ENCODE data around the gene JCAD.

Gene JCAD

DNA sequence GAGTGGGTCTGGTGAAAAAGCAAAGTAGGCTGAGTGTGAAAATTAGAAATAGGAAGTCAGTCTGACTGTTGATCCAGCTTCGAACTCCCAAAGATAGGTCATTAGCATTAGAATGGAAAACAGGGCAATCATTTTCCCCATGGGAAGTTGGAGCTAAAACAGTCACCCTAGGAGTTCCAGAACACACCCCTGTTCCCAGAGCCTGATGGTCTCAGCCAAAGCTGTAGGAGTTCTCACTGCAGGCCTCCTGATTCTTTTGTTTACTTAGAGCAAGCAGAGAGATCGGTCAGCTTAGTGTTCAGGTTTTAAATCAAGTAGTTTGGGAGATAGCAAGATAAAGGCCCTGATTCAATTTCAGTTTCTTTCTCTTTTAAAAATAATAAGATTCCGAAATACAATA, 28.8 kb upstream of the JCAD start:
- no peaks in the 10 kb centered on the region for H3K4me1 ChIP-seq (ENCODE audit: low read depth, poor library complexity, severe bottlenecking)
- no peaks in the 10 kb centered on the region for H4K20me1 ChIP-seq (ENCODE audit: insufficient read depth)
- TF ChIP-seq, protein P1, sequence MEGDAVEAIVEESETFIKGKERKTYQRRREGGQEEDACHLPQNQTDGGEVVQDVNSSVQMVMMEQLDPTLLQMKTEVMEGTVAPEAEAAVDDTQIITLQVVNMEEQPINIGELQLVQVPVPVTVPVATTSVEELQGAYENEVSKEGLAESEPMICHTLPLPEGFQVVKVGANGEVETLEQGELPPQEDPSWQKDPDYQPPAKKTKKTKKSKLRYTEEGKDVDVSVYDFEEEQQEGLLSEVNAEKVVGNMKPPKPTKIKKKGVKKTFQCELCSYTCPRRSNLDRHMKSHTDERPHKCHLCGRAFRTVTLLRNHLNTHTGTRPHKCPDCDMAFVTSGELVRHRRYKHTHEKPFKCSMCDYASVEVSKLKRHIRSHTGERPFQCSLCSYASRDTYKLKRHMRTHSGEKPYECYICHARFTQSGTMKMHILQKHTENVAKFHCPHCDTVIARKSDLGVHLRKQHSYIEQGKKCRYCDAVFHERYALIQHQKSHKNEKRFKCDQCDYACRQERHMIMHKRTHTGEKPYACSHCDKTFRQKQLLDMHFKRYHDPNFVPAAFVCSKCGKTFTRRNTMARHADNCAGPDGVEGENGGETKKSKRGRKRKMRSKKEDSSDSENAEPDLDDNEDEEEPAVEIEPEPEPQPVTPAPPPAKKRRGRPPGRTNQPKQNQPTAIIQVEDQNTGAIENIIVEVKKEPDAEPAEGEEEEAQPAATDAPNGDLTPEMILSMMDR (conservative IDR thresholded peaks at IDR 0.05; ENCODE audit: low read depth, low read length): no peak
- H3K36me3 ChIP-seq (ENCODE audit: insufficient read depth): no peaks in the 10 kb centered on the region
- no peak overlapping the region for H2AFZ ChIP-seq (ENCODE audit: low read depth)
- no peaks in the 10 kb centered on the region for H3K79me2 ChIP-seq (ENCODE audit: insufficient read depth, low read depth)
- no peak overlapping the region for H3K27ac ChIP-seq
- H3K27me3 ChIP-seq (ENCODE audit: insufficient read depth, low read depth): no peaks in the 10 kb centered on the region
- no peak overlapping the region for H3K4me2 ChIP-seq
- H3K4me3 ChIP-seq (IDR thresholded peaks at IDR 0.05; ENCODE audit: insufficient read depth, low read depth, low read length): no peak overlapping the region
- H3K9ac ChIP-seq: no peak overlapping the region

DNA sequence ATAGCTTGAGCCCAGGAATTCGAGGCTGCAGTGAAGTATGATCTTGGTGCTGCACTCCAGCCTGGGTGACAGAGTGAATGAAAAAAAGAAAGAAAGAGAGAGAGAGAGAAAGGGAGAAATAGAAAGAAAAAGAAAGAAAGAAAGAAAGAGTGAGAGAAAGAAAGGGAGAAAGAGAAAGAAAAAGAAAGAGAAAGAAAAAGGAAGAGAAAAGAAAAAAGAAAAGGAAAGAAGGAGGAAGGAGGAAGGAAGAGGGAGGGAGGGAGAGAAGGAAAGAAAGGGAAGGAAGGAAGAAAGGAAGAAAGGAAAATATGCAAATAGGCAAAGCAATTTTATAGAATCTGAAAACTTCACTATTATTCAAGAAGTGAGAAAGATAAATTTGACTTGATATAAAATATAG, 24.5 kb upstream of the JCAD start:
- H3K79me2 ChIP-seq (ENCODE audit: insufficient read depth, low read depth): no peaks in the 10 kb centered on the region
- TF ChIP-seq, protein P1 (conservative IDR thresholded peaks at IDR 0.05; ENCODE audit: low read depth, low read length): no peak
- H4K20me1 ChIP-seq (ENCODE audit: insufficient read depth): no peaks in the 10 kb centered on the region
- H2AFZ ChIP-seq (ENCODE audit: low read depth): no peak overlapping the region
- no peak overlapping the region for H3K4me2 ChIP-seq
- H3K9ac ChIP-seq: no peak overlapping the region
- H3K27me3 ChIP-seq (ENCODE audit: insufficient read depth, low read depth): no peaks in the 10 kb centered on the region
- H3K27ac ChIP-seq: no peak overlapping the region
- no peak overlapping the region for H3K4me3 ChIP-seq (IDR thresholded peaks at IDR 0.05; ENCODE audit: insufficient read depth, low read depth, low read length)
- H3K36me3 ChIP-seq (ENCODE audit: insufficient read depth): no peaks in the 10 kb centered on the region
- no peaks in the 10 kb centered on the region for H3K4me1 ChIP-seq (ENCODE audit: low read depth, poor library complexity, severe bottlenecking)

GRCh38 chr10:30081182-30081581, 21.8 kb upstream of the JCAD start:
- H3K4me2 ChIP-seq: no peak overlapping the region
- H3K9ac ChIP-seq: no peak overlapping the region
- H2AFZ ChIP-seq (ENCODE audit: low read depth): no peak overlapping the region
- H3K36me3 ChIP-seq (ENCODE audit: insufficient read depth): no peaks in the 10 kb centered on the region
- no peak overlapping the region for H3K27ac ChIP-seq
- no peaks in the 10 kb centered on the region for H3K27me3 ChIP-seq (ENCODE audit: insufficient read depth, low read depth)
- H4K20me1 ChIP-seq (ENCODE audit: insufficient read depth): no peaks in the 10 kb centered on the region
- H3K4me1 ChIP-seq (ENCODE audit: low read depth, poor library complexity, severe bottlenecking): peaks cover 6% of the 10 kb centered on the region
- no peaks in the 10 kb centered on the region for H3K79me2 ChIP-seq (ENCODE audit: insufficient read depth, low read depth)
- H3K4me3 ChIP-seq (IDR thresholded peaks at IDR 0.05; ENCODE audit: insufficient read depth, low read depth, low read length): no peak overlapping the region
- TF ChIP-seq, protein P1 (conservative IDR thresholded peaks at IDR 0.05; ENCODE audit: low read depth, low read length): no peak

GRCh38 chr10:30080161-30080560, 20.8 kb upstream of the JCAD start:
- TF ChIP-seq, protein P1 (conservative IDR thresholded peaks at IDR 0.05; ENCODE audit: low read depth, low read length): no peak
- Histone ChIP-seq H4K20me1 (ENCODE audit: insufficient read depth) (no peaks in the 10 kb centered on the region), H3K79me2 (ENCODE audit: insufficient read depth, low read depth) (no peaks in the 10 kb centered on the region), H3K9ac (no peak overlapping the region), H3K4me1 (ENCODE audit: low read depth, poor library complexity, severe bottlenecking) (peaks cover 8% of the 10 kb centered on the region), H3K36me3 (ENCODE audit: insufficient read depth) (no peaks in the 10 kb centered on the region), H3K27me3 (ENCODE audit: insufficient read depth, low read depth) (no peaks in the 10 kb centered on the region), H2AFZ (ENCODE audit: low read depth) (no peak overlapping the region), H3K4me2 (no peak overlapping the region), H3K4me3 (IDR thresholded peaks at IDR 0.05; ENCODE audit: insufficient read depth, low read depth, low read length) (no peak overlapping the region), H3K27ac (no peak overlapping the region)

All from KMS-11 (cell line).